ENCODE measurements around the gene FSIP1. TPM values are rescaled to one million over a fixed set of nuclear protein-coding genes. Genes with fewer than 3 reads are reported as not detected.

Gene FSIP1
- total and polyA plus RNA-seq, 5 donors from 2014 or later, result 0.08 to 1.1 (median 0.20) TPM

- H3K27me3 Mint-ChIP-seq, result peaks cover 27% of the 10 kb centered on the region
- H3K27ac ChIP-seq (ENCODE audit: insufficient read depth, low read length, poor library complexity, severe bottlenecking), result no peak overlapping the region
- H3K9me3 Mint-ChIP-seq, result no peaks in the 10 kb centered on the region
- H3K27ac Mint-ChIP-seq, result no peak overlapping the region
- DNase-seq (no peak), ATAC-seq (ENCODE audit: low read depth in 2 of 2) (no peak)
- no peaks in the 10 kb centered on the region for H3K9me3 ChIP-seq (ENCODE audit: control insufficient read depth in 2 of 2, low read length in 2 of 2)
- no peaks in the 10 kb centered on the region for H3K4me1 Mint-ChIP-seq
- no peaks in the 10 kb centered on the region for H3K4me1 ChIP-seq (ENCODE audit: control insufficient read depth, insufficient read depth, low read length, poor library complexity, severe bottlenecking)
- no peak overlapping the region for H3K4me3 ChIP-seq (ENCODE audit: low read depth, low read length)
- no peak overlapping the region for H3K4me3 Mint-ChIP-seq
- no peaks in the 10 kb centered on the region for H3K36me3 Mint-ChIP-seq
- no peaks in the 10 kb centered on the region for H3K36me3 ChIP-seq (ENCODE audit: control insufficient read depth, insufficient read depth, low read length)
- peaks cover 16% of the 10 kb centered on the region for H3K27me3 ChIP-seq (ENCODE audit: control insufficient read depth, insufficient read depth, low read length)
Observed at GRCh38 chr15:39799552-39800011, 16.9 kb upstream of the FSIP1 start.

GRCh38 chr15:39798382-39798781 lies 15.7 kb upstream of the FSIP1 start:
- Mint-ChIP-seq H3K4me3 (no peak overlapping the region), H3K9me3 (no peaks in the 10 kb centered on the region), H3K27me3 (peaks cover 34% of the 10 kb centered on the region), H3K27ac (no peak overlapping the region), H3K4me1 (no peaks in the 10 kb centered on the region), H3K36me3 (no peaks in the 10 kb centered on the region)
- Histone ChIP-seq H3K4me3 (ENCODE audit: low read depth, low read length) (no peak overlapping the region), H3K9me3 (ENCODE audit: control insufficient read depth in 2 of 2, low read length in 2 of 2) (no peaks in the 10 kb centered on the region), H3K27ac (ENCODE audit: insufficient read depth, low read length, poor library complexity, severe bottlenecking) (no peak overlapping the region), H3K27me3 (ENCODE audit: control insufficient read depth, insufficient read depth, low read length) (peaks cover 16% of the 10 kb centered on the region), H3K36me3 (ENCODE audit: control insufficient read depth, insufficient read depth, low read length) (no peaks in the 10 kb centered on the region), H3K4me1 (ENCODE audit: control insufficient read depth, insufficient read depth, low read length, poor library complexity, severe bottlenecking) (no peaks in the 10 kb centered on the region)
- no peak for DNase-seq
- ATAC-seq (ENCODE audit: low read depth in 2 of 2), result no peak

- DNase-seq, result no peak
- no peaks in the 10 kb centered on the region for H3K36me3 ChIP-seq (ENCODE audit: control insufficient read depth, insufficient read depth, low read length)
- H3K4me3 Mint-ChIP-seq, result no peak overlapping the region
- no peak overlapping the region for H3K4me3 ChIP-seq (ENCODE audit: low read depth, low read length)
- H3K4me1 ChIP-seq (ENCODE audit: control insufficient read depth, insufficient read depth, low read length, poor library complexity, severe bottlenecking), result no peaks in the 10 kb centered on the region
- peaks cover 29% of the 10 kb centered on the region for H3K27me3 Mint-ChIP-seq
- peaks cover 14% of the 10 kb centered on the region for H3K27me3 ChIP-seq (ENCODE audit: control insufficient read depth, insufficient read depth, low read length)
- H3K4me1 Mint-ChIP-seq, result peaks cover 0 to 7% (median 0%) of the 10 kb centered on the region in 4 donors
- H3K27ac ChIP-seq (ENCODE audit: insufficient read depth, low read length, poor library complexity, severe bottlenecking), result no peak overlapping the region
- no peaks in the 10 kb centered on the region for H3K9me3 Mint-ChIP-seq
- H3K27ac Mint-ChIP-seq, result no peak overlapping the region
- ATAC-seq (ENCODE audit: low read depth in 2 of 2), result no peak
- H3K36me3 Mint-ChIP-seq, result no peaks in the 10 kb centered on the region
- H3K9me3 ChIP-seq (ENCODE audit: control insufficient read depth in 2 of 2, low read length in 2 of 2), result no peaks in the 10 kb centered on the region
Observed at GRCh38 chr15:39797407-39797806, 14.8 kb upstream of the FSIP1 start.

GRCh38 chr15:39796601-39797000 lies 14.0 kb upstream of the FSIP1 start:
- no peak overlapping the region for H3K4me3 Mint-ChIP-seq
- Histone ChIP-seq H3K4me3 (ENCODE audit: low read depth, low read length) (no peak overlapping the region), H3K9me3 (ENCODE audit: control insufficient read depth in 2 of 2, low read length in 2 of 2) (no peaks in the 10 kb centered on the region), H3K4me1 (ENCODE audit: control insufficient read depth, insufficient read depth, low read length, poor library complexity, severe bottlenecking) (no peaks in the 10 kb centered on the region), H3K27me3 (ENCODE audit: control insufficient read depth, insufficient read depth, low read length) (peaks cover 14% of the 10 kb centered on the region), H3K27ac (ENCODE audit: insufficient read depth, low read length, poor library complexity, severe bottlenecking) (no peak overlapping the region), H3K36me3 (ENCODE audit: control insufficient read depth, insufficient read depth, low read length) (no peaks in the 10 kb centered on the region)
- no peak overlapping the region for H3K27ac Mint-ChIP-seq
- no peak for ATAC-seq (ENCODE audit: low read depth in 2 of 2)
- no peaks in the 10 kb centered on the region for H3K9me3 Mint-ChIP-seq
- H3K4me1 Mint-ChIP-seq, result peaks cover 0 to 7% (median 0%) of the 10 kb centered on the region in 4 donors
- peaks cover 27% of the 10 kb centered on the region for H3K27me3 Mint-ChIP-seq
- no peaks in the 10 kb centered on the region for H3K36me3 Mint-ChIP-seq
- no peak for DNase-seq

GRCh38 chr15:39795486-39795885 lies 12.8 kb upstream of the FSIP1 start:
- Histone ChIP-seq H3K9me3 (ENCODE audit: control insufficient read depth in 2 of 2, low read length in 2 of 2) (no peaks in the 10 kb centered on the region), H3K27me3 (ENCODE audit: control insufficient read depth, insufficient read depth, low read length) (peaks cover 14% of the 10 kb centered on the region), H3K36me3 (ENCODE audit: control insufficient read depth, insufficient read depth, low read length) (no peaks in the 10 kb centered on the region), H3K27ac (ENCODE audit: insufficient read depth, low read length, poor library complexity, severe bottlenecking) (no peak overlapping the region), H3K4me1 (ENCODE audit: control insufficient read depth, insufficient read depth, low read length, poor library complexity, severe bottlenecking) (no peaks in the 10 kb centered on the region), H3K4me3 (ENCODE audit: low read depth, low read length) (no peak overlapping the region)
- H3K36me3 Mint-ChIP-seq, result no peaks in the 10 kb centered on the region
- peaks cover 22% of the 10 kb centered on the region for H3K27me3 Mint-ChIP-seq
- H3K27ac Mint-ChIP-seq, result no peak overlapping the region
- no peak overlapping the region for H3K4me3 Mint-ChIP-seq
- peaks cover 0 to 7% (median 0%) of the 10 kb centered on the region in 4 donors for H3K4me1 Mint-ChIP-seq
- ATAC-seq (ENCODE audit: low read depth in 2 of 2), result no peak
- no peak for DNase-seq
- H3K9me3 Mint-ChIP-seq, result no peaks in the 10 kb centered on the region

- H3K4me3 Mint-ChIP-seq, result no peak overlapping the region
- H3K9me3 Mint-ChIP-seq, result no peaks in the 10 kb centered on the region
- DNase-seq (no peak), ATAC-seq (ENCODE audit: low read depth in 2 of 2) (no peak)
- H3K27ac Mint-ChIP-seq, result no peak overlapping the region
- peaks cover 0 to 7% (median 0%) of the 10 kb centered on the region in 4 donors for H3K4me1 Mint-ChIP-seq
- Histone ChIP-seq H3K36me3 (ENCODE audit: control insufficient read depth, insufficient read depth, low read length) (no peaks in the 10 kb centered on the region), H3K27me3 (ENCODE audit: control insufficient read depth, insufficient read depth, low read length) (peaks cover 14% of the 10 kb centered on the region), H3K9me3 (ENCODE audit: control insufficient read depth in 2 of 2, low read length in 2 of 2) (no peaks in the 10 kb centered on the region), H3K4me3 (ENCODE audit: low read depth, low read length) (no peak overlapping the region), H3K27ac (ENCODE audit: insufficient read depth, low read length, poor library complexity, severe bottlenecking) (no peak overlapping the region), H3K4me1 (ENCODE audit: control insufficient read depth, insufficient read depth, low read length, poor library complexity, severe bottlenecking) (no peaks in the 10 kb centered on the region)
- H3K36me3 Mint-ChIP-seq, result no peaks in the 10 kb centered on the region
- H3K27me3 Mint-ChIP-seq, result peaks cover 22% of the 10 kb centered on the region
Observed at GRCh38 chr15:39794954-39795353, 12.3 kb upstream of the FSIP1 start.

- no peak overlapping the region for H3K27ac ChIP-seq (ENCODE audit: insufficient read depth, low read length, poor library complexity, severe bottlenecking)
- Mint-ChIP-seq H3K36me3 (no peaks in the 10 kb centered on the region), H3K9me3 (no peaks in the 10 kb centered on the region), H3K27ac (no peak overlapping the region), H3K27me3 (peaks cover 18% of the 10 kb centered on the region), H3K4me3 (no peak overlapping the region), H3K4me1 (peaks cover 0 to 7% (median 0%) of the 10 kb centered on the region in 4 donors)
- H3K9me3 ChIP-seq (ENCODE audit: control insufficient read depth in 2 of 2, low read length in 2 of 2), result no peaks in the 10 kb centered on the region
- peaks cover 14% of the 10 kb centered on the region for H3K27me3 ChIP-seq (ENCODE audit: control insufficient read depth, insufficient read depth, low read length)
- no peaks in the 10 kb centered on the region for H3K36me3 ChIP-seq (ENCODE audit: control insufficient read depth, insufficient read depth, low read length)
- no peak for ATAC-seq (ENCODE audit: low read depth in 2 of 2)
- no peak for DNase-seq
- H3K4me3 ChIP-seq (ENCODE audit: low read depth, low read length), result no peak overlapping the region
- no peaks in the 10 kb centered on the region for H3K4me1 ChIP-seq (ENCODE audit: control insufficient read depth, insufficient read depth, low read length, poor library complexity, severe bottlenecking)
Observed at GRCh38 chr15:39793923-39794322, 11.3 kb upstream of the FSIP1 start.

GRCh38 chr15:39792844-39793335 lies 10.2 kb upstream of the FSIP1 start:
- Histone ChIP-seq H3K4me3 (ENCODE audit: low read depth, low read length) (no peak overlapping the region), H3K27me3 (ENCODE audit: control insufficient read depth, insufficient read depth, low read length) (peaks cover 14% of the 10 kb centered on the region), H3K9me3 (ENCODE audit: control insufficient read depth in 2 of 2, low read length in 2 of 2) (no peaks in the 10 kb centered on the region), H3K4me1 (ENCODE audit: control insufficient read depth, insufficient read depth, low read length, poor library complexity, severe bottlenecking) (no peaks in the 10 kb centered on the region), H3K27ac (ENCODE audit: insufficient read depth, low read length, poor library complexity, severe bottlenecking) (no peak overlapping the region), H3K36me3 (ENCODE audit: control insufficient read depth, insufficient read depth, low read length) (no peaks in the 10 kb centered on the region)
- Mint-ChIP-seq H3K4me3 (no peak overlapping the region), H3K27ac (no peak overlapping the region), H3K4me1 (peaks cover 1 to 7% (median 2%) of the 10 kb centered on the region in 4 donors), H3K27me3 (peaks cover 13% of the 10 kb centered on the region), H3K36me3 (no peaks in the 10 kb centered on the region), H3K9me3 (no peaks in the 10 kb centered on the region)
- ATAC-seq (ENCODE audit: low read depth in 2 of 2) (no peak), DNase-seq (no peak)
